MCF 10A (cell line): Measurements from ENCODE around the gene OR5B12. TPM values are rescaled to one million over a fixed set of nuclear protein-coding genes. Genes with fewer than 3 reads are reported as not detected.

Experiments used
- BruUV-seq: library from RNA; stranded (reverse); fragments of 400-500 nt; replicated peaks from 2 replicates; lab custom pipeline; 2021; lab: Mats Ljungman, UMichigan
- CTCF ChIA-PET: fragments of 300-600 bp; sonication (Branson Sonifier 250); formaldehyde crosslinking; extraction: SDS; loops from one replicate; lab custom pipeline; 2021; ENCODE audit warnings: antibody characterized with exemption, inconsistent platforms; lab: Yijun Ruan, JAX
- POLR2A ChIA-PET: fragments of 300-600, 350-650 bp; sonication (Branson Sonifier 250); formaldehyde crosslinking; extraction: SDS; loops from one replicate; lab custom pipeline; 2020; ENCODE audit warnings: antibody characterized with exemption, inconsistent platforms; lab: Yijun Ruan, JAX
- DNase-seq: peaks from one replicate; pipeline ENCODE4 v3.0.0-alpha.2; 2018; ENCODE audit not compliant: unreplicated experiment
- H3K27ac Mint-ChIP-seq: one replicate; pipeline ENCODE4 v1.8.0; 2022; ENCODE audit warnings: mild to moderate bottlenecking, low read depth, mixed read lengths; ENCODE audit not compliant: unreplicated experiment
- H3K27me3 Mint-ChIP-seq: one replicate; pipeline ENCODE4 v1.8.0; 2022; ENCODE audit warnings: mixed read lengths; ENCODE audit not compliant: insufficient read depth, unreplicated experiment
- H3K36me3 Mint-ChIP-seq: one replicate; pipeline ENCODE4 v1.8.0; 2022; ENCODE audit warnings: mild to moderate bottlenecking, moderate library complexity, mixed read lengths; ENCODE audit not compliant: insufficient read depth, unreplicated experiment
- H3K4me1 Mint-ChIP-seq: one replicate; pipeline ENCODE4 v1.8.0; 2022; ENCODE audit warnings: mixed read lengths; ENCODE audit not compliant: insufficient read depth, unreplicated experiment
- H3K4me3 Mint-ChIP-seq: one replicate; pipeline ENCODE4 v1.8.0; 2022; ENCODE audit warnings: mild to moderate bottlenecking, moderate library complexity, mixed read lengths; ENCODE audit not compliant: unreplicated experiment
- H3K9me3 Mint-ChIP-seq: one replicate; pipeline ENCODE4 v1.8.0; 2022; ENCODE audit warnings: mixed read lengths; ENCODE audit not compliant: unreplicated experiment
- intact Hi-C: fragments of 100-400 bp; cut with micrococcal nuclease; formaldehyde crosslinking; loops from 2 replicates; pipeline ENCODE4 v1.14.1; 2022
- total RNA-seq: library from RNA; stranded (reverse); gene quantifications from 2 replicates; pipeline ENCODE4 v1.2.3, GENCODE V29; 2022
- TF ChIP-seq, protein P1 (sequence below): fragments of 200-600 bp; IDR thresholded peaks from one replicate; pipeline ENCODE4 v1.8.0; 2022; ENCODE audit warnings: antibody characterized with exemption, mild to moderate bottlenecking; ENCODE audit not compliant: unreplicated experiment

Gene OR5B12
- total RNA-seq, 1 experiment from 2014 or later: not detected

DNA sequence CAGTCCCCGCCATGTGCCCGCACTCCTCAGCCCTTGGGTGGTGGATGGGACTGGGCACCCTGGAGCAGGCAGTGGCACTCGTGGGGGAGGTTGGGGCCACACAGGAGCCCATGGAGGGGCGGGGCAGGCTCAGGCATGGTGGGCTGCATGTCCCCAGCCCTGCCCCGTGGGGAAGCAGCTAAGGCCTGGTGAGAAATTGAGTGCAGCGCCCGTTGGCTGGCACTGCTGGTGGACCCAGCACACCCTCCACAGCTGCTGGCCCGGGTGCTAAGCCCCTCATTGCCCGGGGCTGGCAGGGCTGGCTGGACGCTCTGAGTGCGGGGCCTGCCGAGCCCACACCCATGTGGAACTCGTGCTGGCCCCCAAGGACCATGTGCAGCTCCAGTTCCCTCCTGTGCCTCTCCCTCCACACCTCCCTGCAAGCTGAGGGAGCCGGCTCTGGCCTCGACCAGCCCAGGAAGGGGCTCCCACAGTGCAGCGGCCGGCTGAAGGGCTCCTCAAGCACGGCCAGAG, 51.4 kb downstream of the OR5B12 start:
- intact Hi-C loops: no loop called here

More for the DNA sequence above, 51.4 kb downstream of the OR5B12 start:
- H3K4me1 Mint-ChIP-seq: peaks cover 10% of the 10 kb centered on the region
- no peak for DNase-seq
- CTCF ChIA-PET: no interaction called here
- POLR2A ChIA-PET: no interaction called here
- no peaks in the 10 kb centered on the region for H3K36me3 Mint-ChIP-seq
- H3K27me3 Mint-ChIP-seq: no peaks in the 10 kb centered on the region
- H3K9me3 Mint-ChIP-seq: peaks cover 4% of the 10 kb centered on the region
- TF ChIP-seq, protein P1, sequence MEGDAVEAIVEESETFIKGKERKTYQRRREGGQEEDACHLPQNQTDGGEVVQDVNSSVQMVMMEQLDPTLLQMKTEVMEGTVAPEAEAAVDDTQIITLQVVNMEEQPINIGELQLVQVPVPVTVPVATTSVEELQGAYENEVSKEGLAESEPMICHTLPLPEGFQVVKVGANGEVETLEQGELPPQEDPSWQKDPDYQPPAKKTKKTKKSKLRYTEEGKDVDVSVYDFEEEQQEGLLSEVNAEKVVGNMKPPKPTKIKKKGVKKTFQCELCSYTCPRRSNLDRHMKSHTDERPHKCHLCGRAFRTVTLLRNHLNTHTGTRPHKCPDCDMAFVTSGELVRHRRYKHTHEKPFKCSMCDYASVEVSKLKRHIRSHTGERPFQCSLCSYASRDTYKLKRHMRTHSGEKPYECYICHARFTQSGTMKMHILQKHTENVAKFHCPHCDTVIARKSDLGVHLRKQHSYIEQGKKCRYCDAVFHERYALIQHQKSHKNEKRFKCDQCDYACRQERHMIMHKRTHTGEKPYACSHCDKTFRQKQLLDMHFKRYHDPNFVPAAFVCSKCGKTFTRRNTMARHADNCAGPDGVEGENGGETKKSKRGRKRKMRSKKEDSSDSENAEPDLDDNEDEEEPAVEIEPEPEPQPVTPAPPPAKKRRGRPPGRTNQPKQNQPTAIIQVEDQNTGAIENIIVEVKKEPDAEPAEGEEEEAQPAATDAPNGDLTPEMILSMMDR: no peak
- no TSS peak for BruUV-seq
- H3K27ac Mint-ChIP-seq: no peak overlapping the region
- no peak overlapping the region for H3K4me3 Mint-ChIP-seq

Other genes starting within 250 kb of the OR5B12 start
- gene OR1S2, start 238.1 kb downstream of the OR5B12 start, total RNA-seq: not detected in 2 replicates
- not detected in 2 replicates for gene OR1S1, start 229.5 kb downstream of the OR5B12 start, total RNA-seq
- gene OR10Q1, start 213.3 kb downstream of the OR5B12 start, total RNA-seq: not detected in 2 replicates
- not detected in 2 replicates for gene OR10W1, start 174.0 kb downstream of the OR5B12 start, total RNA-seq
- gene OR5B17, start 83.2 kb downstream of the OR5B12 start, total RNA-seq: not detected in 2 replicates
- not detected in 2 replicates for gene OR5B3, start 35.4 kb downstream of the OR5B12 start, total RNA-seq
- not detected in 2 replicates for gene OR5B2, start 14.1 kb downstream of the OR5B12 start, total RNA-seq
- gene OR5B21, start 65.9 kb upstream of the OR5B12 start, total RNA-seq: not detected in 2 replicates
- 7.6 and 7.8 TPM in 2 replicates for gene LPXN, start 133.6 kb upstream of the OR5B12 start, total RNA-seq
- gene ZFP91, start 136.8 kb upstream of the OR5B12 start, total RNA-seq: 72.9 and 86.2 TPM in 2 replicates
- 2.4 and 2.9 TPM in 2 replicates for gene CNTF, start 180.4 kb upstream of the OR5B12 start, total RNA-seq